Measurements from ENCODE around the gene MSGN1.

- TF ChIP-seq CTCF (IDR thresholded peaks at IDR 0.05) (no peak), EP300 (IDR thresholded peaks at IDR 0.05) (no peak), POLR2A (IDR thresholded peaks at IDR 0.05) (no peak), POLR2AphosphoS5 (IDR thresholded peaks at IDR 0.05) (no peak)
Observed at GRCh38 chr2:17864676-17865075, 48.4 kb downstream of the MSGN1 start.
